ENCODE data around the gene ROCK1. TPM values are rescaled to one million over a fixed set of nuclear protein-coding genes. Genes with fewer than 3 reads are reported as not detected.

The ROCK1 gene
- polyA plus RNA-seq, 1 donor: 34.6 TPM

- DNase-seq: no peak
Measured at GRCh38 chr18:21105936-21106335, 5.7 kb downstream of the ROCK1 start.

- DNase-seq: no peak
Measured at GRCh38 chr18:21101172-21101571, 10.4 kb downstream of the ROCK1 start.

- DNase-seq: no peak
Measured at GRCh38 chr18:21100678-21101077, 10.9 kb downstream of the ROCK1 start.

GRCh38 chr18:21100146-21100545 is 11.5 kb downstream of the ROCK1 start:
- no peak for DNase-seq

GRCh38 chr18:21099442-21099841 is 12.2 kb downstream of the ROCK1 start:
- no peak for DNase-seq

- no peak for DNase-seq
Measured at GRCh38 chr18:21096760-21097159, 14.9 kb downstream of the ROCK1 start.

- no peak for DNase-seq
Measured at GRCh38 chr18:21093133-21093532, 18.5 kb downstream of the ROCK1 start.

- no peak for DNase-seq
Measured at GRCh38 chr18:21090680-21091079, 20.9 kb downstream of the ROCK1 start.

GRCh38 chr18:21085579-21086166 is 25.9 kb downstream of the ROCK1 start:
- no peak for DNase-seq

- DNase-seq: no peak
Measured at GRCh38 chr18:21084511-21085078, 27.0 kb downstream of the ROCK1 start.

GRCh38 chr18:21083017-21083416 is 28.6 kb downstream of the ROCK1 start:
- DNase-seq: no peak

GRCh38 chr18:21081426-21081825 is 30.2 kb downstream of the ROCK1 start:
- DNase-seq: no peak

- no peak for DNase-seq
Measured at GRCh38 chr18:21080576-21080975, 31.0 kb downstream of the ROCK1 start.

- DNase-seq: no peak
Measured at GRCh38 chr18:21074336-21075323, 37.0 kb downstream of the ROCK1 start.

- no peak for DNase-seq
Measured at GRCh38 chr18:21073180-21073579, 38.4 kb downstream of the ROCK1 start.

GRCh38 chr18:21071071-21071470 is 40.5 kb downstream of the ROCK1 start:
- no peak for DNase-seq

GRCh38 chr18:21069468-21069867 is 42.1 kb downstream of the ROCK1 start:
- DNase-seq: no peak

- no peak for DNase-seq
Measured at GRCh38 chr18:21064347-21064746, 47.3 kb downstream of the ROCK1 start.

GRCh38 chr18:21063011-21063410 is 48.6 kb downstream of the ROCK1 start:
- DNase-seq: no peak

GRCh38 chr18:21057112-21057511 is 54.5 kb downstream of the ROCK1 start:
- no peak for DNase-seq

GRCh38 chr18:21056545-21056944 is 55.1 kb downstream of the ROCK1 start:
- no peak for DNase-seq

GRCh38 chr18:21054252-21054821 is 57.3 kb downstream of the ROCK1 start:
- no peak for DNase-seq

- DNase-seq: no peak
Measured at GRCh38 chr18:21053127-21053526, 58.5 kb downstream of the ROCK1 start.
